NCI-H2107 treated with DMSO at 0.1 percent for 48 hours (cell line): ENCODE measurements around the gene CACNA1B.
"Not testable (repeated sequence)": the region's sequence is repeated elsewhere in the genome, so short reads cannot be mapped to it uniquely, and the experiment has no call there.

Experiments used
- DNase-seq: peaks from one replicate; lab custom pipeline; 2025; ENCODE audit not compliant: unreplicated experiment; lab: John Stamatoyannopoulos, UW

Gene CACNA1B

GRCh38 chr9:138126858-138127584 lies 249.4 kb downstream of the CACNA1B start:
- not testable (repeated sequence) for DNase-seq

DNA sequence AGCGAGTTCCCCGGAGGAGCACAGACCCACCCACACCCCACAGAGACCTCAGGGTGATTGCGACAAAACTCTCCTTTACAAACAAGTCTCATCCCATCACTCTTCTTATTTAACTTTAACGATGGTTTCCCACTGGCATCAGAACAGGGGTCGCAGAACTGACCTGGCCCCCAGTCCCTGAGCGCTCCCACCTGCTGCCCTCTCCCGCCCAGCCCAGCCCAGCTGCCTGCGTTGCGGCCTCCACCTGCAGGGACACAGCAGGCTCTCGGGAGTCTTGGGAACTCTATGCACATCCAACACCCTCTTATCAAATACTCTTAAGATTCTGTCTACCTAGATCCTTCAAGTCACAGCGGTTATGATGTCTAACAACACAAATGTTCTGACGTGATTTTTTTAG lies 250.4 kb downstream of the CACNA1B start:
- not testable (repeated sequence) for DNase-seq

GRCh38 chr9:138129318-138129717 lies 251.7 kb downstream of the CACNA1B start:
- DNase-seq, result not testable (repeated sequence)

- DNase-seq, result not testable (repeated sequence)
Observed at GRCh38 chr9:138132946-138133705, 255.5 kb downstream of the CACNA1B start.

GRCh38 chr9:138134581-138134980 lies 257.0 kb downstream of the CACNA1B start:
- not testable (repeated sequence) for DNase-seq

DNA sequence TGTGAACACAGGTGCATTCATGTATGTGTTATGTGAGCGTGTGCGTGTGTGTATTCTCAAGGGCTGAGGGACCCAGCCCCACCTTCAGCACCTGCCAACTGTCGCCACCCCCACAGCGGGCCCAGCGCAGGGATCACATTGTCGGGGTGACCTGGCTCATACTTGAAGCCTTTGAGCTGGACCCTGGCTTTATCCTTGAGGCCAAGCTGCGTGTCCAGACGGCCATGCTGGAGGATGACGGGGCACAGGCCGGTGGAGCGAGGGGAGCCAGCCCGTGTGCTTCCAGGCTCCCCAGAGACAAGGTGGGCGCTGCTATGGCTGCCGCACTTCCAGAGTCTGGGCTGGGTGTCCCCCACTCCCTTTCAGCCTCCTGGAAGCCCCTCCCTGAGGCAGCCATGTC lies 261.5 kb downstream of the CACNA1B start:
- not testable (repeated sequence) for DNase-seq

- DNase-seq, result not testable (repeated sequence)
Observed at GRCh38 chr9:138140980-138141379, 263.4 kb downstream of the CACNA1B start.

- not testable (repeated sequence) for DNase-seq
Observed at GRCh38 chr9:138142528-138143244, 265.1 kb downstream of the CACNA1B start.

GRCh38 chr9:138143491-138143890 lies 265.9 kb downstream of the CACNA1B start:
- not testable (repeated sequence) for DNase-seq

DNA sequence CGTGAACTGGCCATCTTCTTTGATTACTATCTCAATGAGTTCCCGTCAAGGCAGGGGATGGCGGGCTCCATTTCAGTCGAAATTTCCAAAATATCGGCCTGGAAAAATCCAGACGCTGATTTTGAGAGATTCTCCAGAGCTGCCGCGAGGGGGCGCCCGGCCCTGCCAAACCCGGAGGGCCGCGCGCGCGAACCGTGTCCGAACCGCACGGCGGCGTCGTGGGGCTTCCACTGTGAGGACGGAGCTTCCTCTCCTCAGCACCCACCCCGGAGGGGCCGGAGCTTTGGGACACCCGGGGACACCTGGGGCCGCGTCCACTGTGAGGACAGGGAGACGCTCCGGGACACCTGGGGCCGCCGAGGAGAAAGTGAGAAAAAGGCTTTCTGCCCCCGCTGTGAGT lies 270.0 kb downstream of the CACNA1B start:
- DNase-seq, result not testable (repeated sequence)

- not testable (repeated sequence) for DNase-seq
Observed at GRCh38 chr9:138149672-138150656, 272.4 kb downstream of the CACNA1B start.

- DNase-seq, result not testable (repeated sequence)
Observed at GRCh38 chr9:138155788-138156187, 278.2 kb downstream of the CACNA1B start.

DNA sequence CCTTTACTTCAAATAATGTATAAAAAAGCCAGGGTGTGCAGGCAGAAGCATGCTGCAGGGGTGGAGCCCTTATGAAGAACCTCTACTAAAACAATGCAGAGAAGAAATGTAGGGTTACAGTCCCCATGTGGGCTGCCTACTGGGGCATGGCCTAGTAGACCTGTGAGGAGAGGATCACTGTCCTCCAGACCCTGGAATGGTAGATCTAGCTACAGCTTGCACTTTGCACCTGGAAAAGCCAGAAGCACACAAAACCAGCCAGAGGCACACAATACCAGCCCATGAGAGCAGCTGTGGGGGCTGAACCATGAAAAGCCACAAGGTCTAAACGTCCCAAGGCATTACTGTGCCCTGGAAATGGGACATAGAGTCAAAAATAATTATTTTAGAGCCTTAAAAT lies 289.2 kb downstream of the CACNA1B start:
- not testable (repeated sequence) for DNase-seq
